HepG2 (cell line): ENCODE measurements around the gene CDC42EP4. TPM values are rescaled to one million over a fixed set of nuclear protein-coding genes. Genes with fewer than 3 reads are reported as not detected.

Source experiments
- ASH2L ChIP-seq: fragments of 300-600, 200-600 bp; sonication (generic); IDR thresholded peaks from 2 replicates; pipeline ENCODE4 v1.7.0; 2017; ENCODE audit warnings: low read depth, mild to moderate bottlenecking, moderate library complexity, mixed read lengths, low read length; ENCODE audit not compliant: insufficient read length
- HIVEP1 ChIP-seq: sonication (generic); formaldehyde crosslinking; IDR thresholded peaks from 2 replicates; pipeline ENCODE4 v1.4.0; 2020; ENCODE audit warnings: mild to moderate bottlenecking, missing genetic modification reagents
- MIXL1 ChIP-seq: IDR thresholded peaks from 2 replicates; pipeline ENCODE4 v1.6.1; 2016
- NR2F6 ChIP-seq, 2 experiments: IDR thresholded peaks; 2 replicates each; pipeline ENCODE4 v1.6.1; 2016; ENCODE audit warnings: antibody characterized with exemption in 1 of 2, mild to moderate bottlenecking in 1 of 2
- PITX1 ChIP-seq: sonication (generic); formaldehyde crosslinking; IDR thresholded peaks from 2 replicates; pipeline ENCODE4 v1.5.1; 2020; ENCODE audit warnings: mild to moderate bottlenecking, missing genetic modification reagents
- ZNF34 ChIP-seq: sonication (generic); formaldehyde crosslinking; IDR thresholded peaks from 2 replicates; pipeline ENCODE4 v1.4.0; 2020; ENCODE audit warnings: mild to moderate bottlenecking, missing genetic modification reagents, borderline replicate concordance
- ZNF672 ChIP-seq: sonication (generic); formaldehyde crosslinking; IDR thresholded peaks from 2 replicates; pipeline ENCODE4 v1.8.1; 2022; ENCODE audit warnings: missing genetic modification reagents
- ZNF776 ChIP-seq: sonication (generic); formaldehyde crosslinking; IDR thresholded peaks from 2 replicates; pipeline ENCODE4 v1.4.0; 2020; ENCODE audit warnings: mild to moderate bottlenecking, missing genetic modification reagents
- polyA plus RNA-seq, 8 experiments: library from polyadenylated mRNA; depleted of rRNA in 3 of 8; stranded (reverse) in 7 of 8; unstranded in 1 of 8; fragments of >200 nt; fragmentation: Illumina TruSeq in 4 of 8; extraction: Trizol in 4 of 8; gene quantifications; 2 replicates each; pipeline versions ENCODE4 v1.2.1 to v1.2.3, GENCODE V29; 2011 to 2016; ENCODE audit warnings: low read depth in 4 of 8, missing spikeins in 1 of 8, mixed read lengths in 1 of 8; ENCODE audit not compliant: insufficient read depth in 1 of 8
- total RNA-seq, 5 experiments: library from RNA; depleted of rRNA; stranded (reverse); fragments of >200 nt; fragmentation: Illumina TruSeq; extraction: Trizol; gene quantifications; 2 replicates each; pipeline ENCODE4 v1.2.3, GENCODE V29; 2016; ENCODE audit warnings: low read depth in 1 of 5
- TF ChIP-seq, protein P1 (sequence below): IDR thresholded peaks from 2 replicates; pipeline ENCODE4 v1.6.1; 2016; ENCODE audit warnings: low read depth
- TF ChIP-seq, protein P2 (sequence below): sonication (generic); formaldehyde crosslinking; IDR thresholded peaks from 2 replicates; pipeline ENCODE4 v1.5.0; 2020; ENCODE audit warnings: mild to moderate bottlenecking, missing genetic modification reagents, moderate library complexity
- TF ChIP-seq, protein P3 (sequence below): IDR thresholded peaks from 2 replicates; pipeline ENCODE4 v1.6.1; 2016; ENCODE audit warnings: low read depth, borderline replicate concordance
- TF ChIP-seq, protein P4 (sequence below): sonication (generic); formaldehyde crosslinking; IDR thresholded peaks from 2 replicates; pipeline ENCODE4 v1.5.0; 2020; ENCODE audit warnings: mild to moderate bottlenecking, missing genetic modification reagents, borderline replicate concordance

Gene CDC42EP4
- total and polyA plus RNA-seq, 2 of the 13 experiments (the other 11 are each of a cell fraction or from before 2014, with no cell fraction given): 19.0 to 54.0 TPM

DNA sequence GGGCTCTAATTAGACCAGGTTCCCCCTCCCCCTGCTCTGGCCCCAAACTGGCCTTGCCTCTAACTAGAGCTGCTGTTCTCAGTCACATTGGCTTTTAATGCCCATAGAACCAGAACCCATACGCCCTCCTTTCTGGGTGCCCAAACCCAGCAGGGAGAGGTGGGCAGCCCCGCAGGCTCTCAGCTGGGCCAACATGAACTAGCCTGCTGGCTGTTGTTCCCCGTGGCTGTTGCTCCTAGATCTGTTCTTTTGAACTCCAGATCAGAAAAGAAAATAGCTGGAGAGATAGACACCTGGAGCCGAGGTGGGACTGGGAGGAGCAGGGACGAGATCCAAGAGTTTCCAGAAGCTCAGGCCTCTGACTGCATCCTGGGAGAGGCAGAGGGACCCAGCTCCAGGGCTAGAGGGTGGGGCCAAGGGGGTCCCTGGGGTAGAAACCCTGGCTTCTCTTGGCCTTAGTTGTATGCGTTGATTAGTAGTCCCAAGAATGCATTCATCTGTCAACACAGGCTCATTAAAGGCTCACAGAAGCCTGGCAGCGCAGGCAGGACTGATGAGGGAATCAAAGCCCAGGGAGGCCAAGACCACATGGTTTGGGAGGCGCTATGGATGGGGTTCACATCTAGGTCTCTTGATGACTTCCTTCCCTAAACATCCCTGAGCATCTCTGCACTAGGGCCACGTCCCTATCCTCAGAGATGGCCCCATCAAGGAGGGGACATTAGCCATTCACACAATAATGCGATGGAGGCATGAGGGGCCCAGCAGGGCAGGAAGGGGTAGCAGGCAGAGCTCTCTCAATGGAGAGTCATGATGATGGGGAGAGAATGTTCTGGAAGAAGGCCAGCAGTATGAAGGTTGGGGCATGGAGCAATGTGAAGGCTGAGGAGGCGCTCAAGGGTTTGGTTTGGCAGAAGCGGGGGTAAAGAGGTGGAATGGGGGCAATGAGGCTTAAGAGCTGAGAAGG, 48.8 kb downstream of the CDC42EP4 start (continued):
- no peak for TF ChIP-seq ZNF776 (CRISPR knock-in tag)
- TF ChIP-seq, protein P1, sequence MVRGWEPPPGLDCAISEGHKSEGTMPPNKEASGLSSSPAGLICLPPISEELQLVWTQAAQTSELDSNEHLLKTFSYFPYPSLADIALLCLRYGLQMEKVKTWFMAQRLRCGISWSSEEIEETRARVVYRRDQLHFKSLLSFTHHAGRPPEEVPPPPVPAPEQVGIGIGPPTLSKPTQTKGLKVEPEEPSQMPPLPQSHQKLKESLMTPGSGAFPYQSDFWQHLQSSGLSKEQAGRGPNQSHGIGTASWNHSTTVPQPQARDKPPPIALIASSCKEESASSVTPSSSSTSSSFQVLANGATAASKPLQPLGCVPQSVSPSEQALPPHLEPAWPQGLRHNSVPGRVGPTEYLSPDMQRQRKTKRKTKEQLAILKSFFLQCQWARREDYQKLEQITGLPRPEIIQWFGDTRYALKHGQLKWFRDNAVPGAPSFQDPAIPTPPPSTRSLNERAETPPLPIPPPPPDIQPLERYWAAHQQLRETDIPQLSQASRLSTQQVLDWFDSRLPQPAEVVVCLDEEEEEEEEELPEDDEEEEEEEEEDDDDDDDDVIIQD: no peak
- TF ChIP-seq ASH2L: peak; percentile 80
- TF ChIP-seq HIVEP1 (CRISPR knock-in tag): no peak
- TF ChIP-seq PITX1 (CRISPR knock-in tag): 0 out of 2 replicates have a peak, but pooled peaks have one; percentile 22
- TF ChIP-seq ZNF34 (CRISPR knock-in tag): no peak
- TF ChIP-seq MIXL1: no peak; the same call in 1 of the 2 replicates
- TF ChIP-seq, protein P2, sequence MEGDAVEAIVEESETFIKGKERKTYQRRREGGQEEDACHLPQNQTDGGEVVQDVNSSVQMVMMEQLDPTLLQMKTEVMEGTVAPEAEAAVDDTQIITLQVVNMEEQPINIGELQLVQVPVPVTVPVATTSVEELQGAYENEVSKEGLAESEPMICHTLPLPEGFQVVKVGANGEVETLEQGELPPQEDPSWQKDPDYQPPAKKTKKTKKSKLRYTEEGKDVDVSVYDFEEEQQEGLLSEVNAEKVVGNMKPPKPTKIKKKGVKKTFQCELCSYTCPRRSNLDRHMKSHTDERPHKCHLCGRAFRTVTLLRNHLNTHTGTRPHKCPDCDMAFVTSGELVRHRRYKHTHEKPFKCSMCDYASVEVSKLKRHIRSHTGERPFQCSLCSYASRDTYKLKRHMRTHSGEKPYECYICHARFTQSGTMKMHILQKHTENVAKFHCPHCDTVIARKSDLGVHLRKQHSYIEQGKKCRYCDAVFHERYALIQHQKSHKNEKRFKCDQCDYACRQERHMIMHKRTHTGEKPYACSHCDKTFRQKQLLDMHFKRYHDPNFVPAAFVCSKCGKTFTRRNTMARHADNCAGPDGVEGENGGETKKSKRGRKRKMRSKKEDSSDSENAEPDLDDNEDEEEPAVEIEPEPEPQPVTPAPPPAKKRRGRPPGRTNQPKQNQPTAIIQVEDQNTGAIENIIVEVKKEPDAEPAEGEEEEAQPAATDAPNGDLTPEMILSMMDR (CRISPR knock-in tag): no peak; the same call in 1 of the 2 replicates
- TF ChIP-seq NR2F6 (IDR thresholded peaks at IDR 0.05): 0 out of 2 replicates have a peak, but pooled peaks have one; percentile 10
- TF ChIP-seq NR2F6 (CRISPR knock-in tag; IDR thresholded peaks at IDR 0.05): no peak
- TF ChIP-seq, protein P3, sequence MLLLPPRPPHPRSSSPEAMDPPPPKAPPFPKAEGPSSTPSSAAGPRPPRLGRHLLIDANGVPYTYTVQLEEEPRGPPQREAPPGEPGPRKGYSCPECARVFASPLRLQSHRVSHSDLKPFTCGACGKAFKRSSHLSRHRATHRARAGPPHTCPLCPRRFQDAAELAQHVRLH (CRISPR knock-in tag): peak; percentile 29; the same call in 1 of the 2 replicates
- TF ChIP-seq ZNF672 (CRISPR knock-in tag): no peak
- TF ChIP-seq, protein P4, sequence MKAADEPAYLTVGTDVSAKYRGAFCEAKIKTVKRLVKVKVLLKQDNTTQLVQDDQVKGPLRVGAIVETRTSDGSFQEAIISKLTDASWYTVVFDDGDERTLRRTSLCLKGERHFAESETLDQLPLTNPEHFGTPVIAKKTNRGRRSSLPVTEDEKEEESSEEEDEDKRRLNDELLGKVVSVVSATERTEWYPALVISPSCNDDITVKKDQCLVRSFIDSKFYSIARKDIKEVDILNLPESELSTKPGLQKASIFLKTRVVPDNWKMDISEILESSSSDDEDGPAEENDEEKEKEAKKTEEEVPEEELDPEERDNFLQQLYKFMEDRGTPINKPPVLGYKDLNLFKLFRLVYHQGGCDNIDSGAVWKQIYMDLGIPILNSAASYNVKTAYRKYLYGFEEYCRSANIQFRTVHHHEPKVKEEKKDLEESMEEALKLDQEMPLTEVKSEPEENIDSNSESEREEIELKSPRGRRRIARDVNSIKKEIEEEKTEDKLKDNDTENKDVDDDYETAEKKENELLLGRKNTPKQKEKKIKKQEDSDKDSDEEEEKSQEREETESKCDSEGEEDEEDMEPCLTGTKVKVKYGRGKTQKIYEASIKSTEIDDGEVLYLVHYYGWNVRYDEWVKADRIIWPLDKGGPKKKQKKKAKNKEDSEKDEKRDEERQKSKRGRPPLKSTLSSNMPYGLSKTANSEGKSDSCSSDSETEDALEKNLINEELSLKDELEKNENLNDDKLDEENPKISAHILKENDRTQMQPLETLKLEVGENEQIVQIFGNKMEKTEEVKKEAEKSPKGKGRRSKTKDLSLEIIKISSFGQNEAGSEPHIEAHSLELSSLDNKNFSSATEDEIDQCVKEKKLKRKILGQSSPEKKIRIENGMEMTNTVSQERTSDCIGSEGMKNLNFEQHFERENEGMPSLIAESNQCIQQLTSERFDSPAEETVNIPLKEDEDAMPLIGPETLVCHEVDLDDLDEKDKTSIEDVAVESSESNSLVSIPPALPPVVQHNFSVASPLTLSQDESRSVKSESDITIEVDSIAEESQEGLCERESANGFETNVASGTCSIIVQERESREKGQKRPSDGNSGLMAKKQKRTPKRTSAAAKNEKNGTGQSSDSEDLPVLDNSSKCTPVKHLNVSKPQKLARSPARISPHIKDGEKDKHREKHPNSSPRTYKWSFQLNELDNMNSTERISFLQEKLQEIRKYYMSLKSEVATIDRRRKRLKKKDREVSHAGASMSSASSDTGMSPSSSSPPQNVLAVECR (CRISPR knock-in tag): no peak
